Karpas-422 (cell line): ENCODE results near the gene C1GALT1. TPM values are rescaled to one million over a fixed set of nuclear protein-coding genes. Genes with fewer than 3 reads are reported as not detected.
"Not testable (repeated sequence)": the region's sequence is repeated elsewhere in the genome, so short reads cannot be mapped to it uniquely, and the experiment has no call there.

Source experiments
- DNase-seq: peaks from one replicate; pipeline ENCODE4 v3.0.0-alpha.2; 2015
- H2AFZ ChIP-seq: fragments of 200-600 bp; sonication (generic); 2 replicates; pipeline ENCODE4 v1.6.1; 2014; ENCODE audit warnings: antibody characterized with exemption, low read length, mixed read lengths
- H3K27ac ChIP-seq: fragments of 200-600 bp; sonication (generic); 2 replicates; pipeline ENCODE4 v1.5.1; 2014; ENCODE audit warnings: mild to moderate bottlenecking, low read length, moderate library complexity
- H3K27me3 ChIP-seq: fragments of 200-600 bp; sonication (generic); 2 replicates; pipeline ENCODE4 v1.6.1; 2014; ENCODE audit warnings: low read length, mixed read lengths
- H3K36me3 ChIP-seq: fragments of 200-600 bp; sonication (generic); 2 replicates; pipeline ENCODE4 v1.6.1; 2014; ENCODE audit warnings: low read length, mixed read lengths; ENCODE audit not compliant: insufficient read depth
- H3K4me1 ChIP-seq: fragments of 200-600 bp; sonication (generic); 2 replicates; pipeline ENCODE4 v1.6.1; 2014; ENCODE audit warnings: mild to moderate bottlenecking, low read length, mixed read lengths
- H3K4me2 ChIP-seq: fragments of 200-600 bp; sonication (generic); 2 replicates; pipeline ENCODE4 v1.6.1; 2014; ENCODE audit warnings: low read length, low read depth, mild to moderate bottlenecking; ENCODE audit not compliant: poor library complexity, severe bottlenecking
- H3K4me3 ChIP-seq: fragments of 200-600 bp; sonication (generic); 2 replicates; pipeline ENCODE4 v1.5.1; 2014; ENCODE audit warnings: mild to moderate bottlenecking, antibody characterized with exemption, low read length, mixed read lengths
- H3K79me2 ChIP-seq: fragments of 200-600 bp; sonication (generic); 2 replicates; pipeline ENCODE4 v1.6.1; 2014; ENCODE audit warnings: mild to moderate bottlenecking, low read length, mixed read lengths
- H3K9ac ChIP-seq: fragments of 200-600 bp; sonication (generic); 2 replicates; pipeline ENCODE4 v1.6.0; 2014; ENCODE audit warnings: low read length
- H3K9me2 ChIP-seq: fragments of 200-600 bp; sonication (generic), shearing (Covaris generic); replicated peaks from 2 replicates; pipeline ENCODE4 v1.6.0; 2014; ENCODE audit warnings: mild to moderate bottlenecking, low read length, moderate library complexity; ENCODE audit not compliant: insufficient read depth
- H3K9me3 ChIP-seq: fragments of 300-700, 200-600 bp; sonication (generic); 2 replicates; pipeline ENCODE4 v1.6.1; 2014; ENCODE audit warnings: low read length, mixed read lengths
- H4K20me1 ChIP-seq: fragments of 200-600 bp; sonication (generic); 2 replicates; pipeline ENCODE4 v1.6.1; 2014; ENCODE audit warnings: mild to moderate bottlenecking, antibody characterized with exemption, low read length, low read depth; ENCODE audit not compliant: insufficient read depth
- total RNA-seq: library from RNA; depleted of rRNA; stranded (reverse); fragments of >200 nt; shearing (Covaris generic); gene quantifications from 2 replicates; pipeline ENCODE4 v1.2.3, GENCODE V29; 2014; ENCODE audit warnings: low replicate concordance

C1GALT1 gene
- total RNA-seq, 1 experiment from 2014 or later, result 36.7 TPM

- Histone ChIP-seq H3K36me3 (peaks cover 38% of the 10 kb centered on the region), H3K9me3 (no peaks in the 10 kb centered on the region), H3K4me2 (peak overlapping the region; percentile 90), H3K27ac (peak overlapping the region; percentile 76; the same call in 1 of the 2 replicates), H3K4me3 (peak overlapping the region; percentile 88), H3K4me1 (peaks cover 31% of the 10 kb centered on the region), H2AFZ (no peak overlapping the region), H4K20me1 (no peaks in the 10 kb centered on the region), H3K9ac (peak overlapping the region; percentile 93), H3K9me2 (no peaks in the 10 kb centered on the region), H3K27me3 (no peaks in the 10 kb centered on the region), H3K79me2 (peaks cover 64% of the 10 kb centered on the region)
- no peak for DNase-seq
These were observed 1.6 kb downstream of the C1GALT1 start for GRCh38 chr7:7183838-7184463.

DNA sequence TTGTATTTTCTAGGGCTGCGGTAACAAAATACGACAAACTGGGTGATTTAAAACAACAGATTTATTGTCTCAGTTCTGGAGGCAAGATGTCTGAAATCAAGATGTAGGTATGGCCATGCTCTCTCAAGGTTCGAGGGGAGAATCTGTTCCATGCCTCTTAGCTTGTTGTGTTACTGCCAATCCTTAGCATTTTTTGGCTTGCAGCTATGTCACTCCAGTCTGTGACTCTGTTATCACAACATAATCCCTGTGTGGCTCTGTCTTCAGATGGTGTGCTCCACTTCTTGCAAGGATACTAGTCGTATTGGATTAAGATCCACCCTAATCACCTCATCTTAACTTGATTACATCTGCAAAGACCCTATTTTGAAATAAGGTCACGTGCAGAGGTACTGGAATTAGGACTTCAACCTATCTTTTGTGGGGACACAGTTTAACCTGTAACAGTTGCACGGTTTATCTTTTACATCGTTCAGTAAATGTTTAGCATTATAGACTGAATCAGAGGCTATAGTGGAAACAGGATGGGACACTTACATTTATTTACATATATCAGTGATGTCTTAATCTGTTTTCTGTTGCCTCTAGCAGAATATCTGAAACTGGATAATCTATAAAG lies 3.1 kb downstream of the C1GALT1 start:
- Histone ChIP-seq H3K27me3 (no peaks in the 10 kb centered on the region), H3K9me3 (peaks cover 5% of the 10 kb centered on the region; the same call in 1 of the 2 replicates), H3K4me2 (peak overlapping the region; percentile 90), H2AFZ (no peak overlapping the region), H3K4me1 (peaks cover 31% of the 10 kb centered on the region), H3K79me2 (peaks cover 80% of the 10 kb centered on the region), H3K27ac (no peak overlapping the region), H3K36me3 (peaks cover 51% of the 10 kb centered on the region), H3K9me2 (no peaks in the 10 kb centered on the region), H3K4me3 (peak overlapping the region; percentile 88; the same call in 1 of the 2 replicates), H3K9ac (no peak overlapping the region), H4K20me1 (no peaks in the 10 kb centered on the region)
- DNase-seq, result no peak

GRCh38 chr7:7188091-7188490 lies 5.7 kb downstream of the C1GALT1 start:
- no peak for DNase-seq
- Histone ChIP-seq H3K9me3 (peaks cover 11% of the 10 kb centered on the region; the same call in 1 of the 2 replicates), H3K79me2 (peaks cover 100% of the 10 kb centered on the region), H2AFZ (no peak overlapping the region), H3K4me1 (peaks cover 24% of the 10 kb centered on the region), H3K27ac (no peak overlapping the region), H4K20me1 (no peaks in the 10 kb centered on the region), H3K9ac (no peak overlapping the region), H3K4me2 (no peak overlapping the region), H3K9me2 (no peaks in the 10 kb centered on the region), H3K36me3 (peaks cover 62% of the 10 kb centered on the region), H3K4me3 (no peak overlapping the region), H3K27me3 (no peaks in the 10 kb centered on the region)

GRCh38 chr7:7188742-7189141 lies 6.4 kb downstream of the C1GALT1 start:
- H3K4me3 ChIP-seq, result no peak overlapping the region
- H2AFZ ChIP-seq, result no peak overlapping the region
- H3K9me2 ChIP-seq, result no peaks in the 10 kb centered on the region
- H3K4me1 ChIP-seq, result peaks cover 24% of the 10 kb centered on the region
- peaks cover 100% of the 10 kb centered on the region for H3K79me2 ChIP-seq
- peaks cover 62% of the 10 kb centered on the region for H3K36me3 ChIP-seq
- H3K9ac ChIP-seq, result no peak overlapping the region
- H3K9me3 ChIP-seq, result peaks cover 11% of the 10 kb centered on the region; the same call in 1 of the 2 replicates
- H3K4me2 ChIP-seq, result no peak overlapping the region
- no peaks in the 10 kb centered on the region for H3K27me3 ChIP-seq
- no peaks in the 10 kb centered on the region for H4K20me1 ChIP-seq
- no peak overlapping the region for H3K27ac ChIP-seq
- no peak for DNase-seq

DNA sequence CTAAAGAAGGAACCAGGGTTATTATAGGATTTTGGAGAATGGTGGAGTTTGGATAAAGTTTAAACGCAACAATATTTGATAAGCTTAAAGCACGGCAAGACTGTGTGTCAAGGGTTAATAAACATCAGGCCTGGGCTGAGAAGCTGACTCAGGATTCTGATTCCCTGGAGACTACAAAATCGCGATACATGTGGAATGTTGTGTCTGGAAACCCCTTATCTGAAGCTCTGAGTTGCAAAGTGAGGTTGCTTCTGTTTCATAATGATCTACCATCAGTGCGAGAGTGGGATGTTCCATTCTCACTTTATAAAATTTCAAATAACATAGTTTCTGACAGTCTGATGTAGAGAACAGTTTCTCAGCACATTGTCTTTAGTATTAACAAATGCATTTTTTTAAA lies 7.8 kb downstream of the C1GALT1 start:
- H3K4me3 ChIP-seq, result no peak overlapping the region
- no peak overlapping the region for H3K9ac ChIP-seq
- H3K27ac ChIP-seq, result no peak overlapping the region
- H3K79me2 ChIP-seq, result peaks cover 100% of the 10 kb centered on the region
- H4K20me1 ChIP-seq, result no peaks in the 10 kb centered on the region
- no peaks in the 10 kb centered on the region for H3K9me2 ChIP-seq
- H3K4me2 ChIP-seq, result no peak overlapping the region
- no peak overlapping the region for H2AFZ ChIP-seq
- no peak for DNase-seq
- peaks cover 19% of the 10 kb centered on the region for H3K9me3 ChIP-seq
- no peaks in the 10 kb centered on the region for H3K27me3 ChIP-seq
- peaks cover 10% of the 10 kb centered on the region for H3K4me1 ChIP-seq
- peaks cover 54% of the 10 kb centered on the region for H3K36me3 ChIP-seq

DNA sequence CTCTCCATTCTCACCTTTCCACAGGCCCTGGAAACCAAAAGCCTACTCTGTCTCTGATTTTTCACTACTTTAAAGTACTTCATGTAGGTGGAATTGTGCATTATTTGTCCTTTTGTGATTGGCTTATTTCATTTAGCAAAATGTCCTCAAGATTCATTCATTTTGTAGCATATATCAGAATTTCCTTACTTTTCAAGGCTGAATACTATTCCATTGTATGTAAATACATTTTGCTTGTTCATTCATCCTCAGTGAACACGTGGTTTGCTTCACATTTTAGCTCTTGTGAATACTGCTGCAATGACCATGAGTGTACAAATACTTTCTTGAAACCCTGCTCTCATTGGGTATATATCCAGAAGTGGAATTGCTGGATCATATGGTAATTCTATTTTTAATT lies 8.8 kb downstream of the C1GALT1 start:
- Histone ChIP-seq H3K4me1 (0 out of 2 replicates have a peak, but pooled peaks cover under 1% of the 10 kb centered on the region), H3K27ac (no peak overlapping the region), H3K27me3 (no peaks in the 10 kb centered on the region), H3K9me2 (no peaks in the 10 kb centered on the region), H3K4me2 (no peak overlapping the region), H3K9ac (no peak overlapping the region), H2AFZ (no peak overlapping the region), H4K20me1 (no peaks in the 10 kb centered on the region), H3K36me3 (peaks cover 51% of the 10 kb centered on the region), H3K4me3 (no peak overlapping the region), H3K79me2 (peaks cover 100% of the 10 kb centered on the region), H3K9me3 (peaks cover 25% of the 10 kb centered on the region)
- no peak for DNase-seq

DNA sequence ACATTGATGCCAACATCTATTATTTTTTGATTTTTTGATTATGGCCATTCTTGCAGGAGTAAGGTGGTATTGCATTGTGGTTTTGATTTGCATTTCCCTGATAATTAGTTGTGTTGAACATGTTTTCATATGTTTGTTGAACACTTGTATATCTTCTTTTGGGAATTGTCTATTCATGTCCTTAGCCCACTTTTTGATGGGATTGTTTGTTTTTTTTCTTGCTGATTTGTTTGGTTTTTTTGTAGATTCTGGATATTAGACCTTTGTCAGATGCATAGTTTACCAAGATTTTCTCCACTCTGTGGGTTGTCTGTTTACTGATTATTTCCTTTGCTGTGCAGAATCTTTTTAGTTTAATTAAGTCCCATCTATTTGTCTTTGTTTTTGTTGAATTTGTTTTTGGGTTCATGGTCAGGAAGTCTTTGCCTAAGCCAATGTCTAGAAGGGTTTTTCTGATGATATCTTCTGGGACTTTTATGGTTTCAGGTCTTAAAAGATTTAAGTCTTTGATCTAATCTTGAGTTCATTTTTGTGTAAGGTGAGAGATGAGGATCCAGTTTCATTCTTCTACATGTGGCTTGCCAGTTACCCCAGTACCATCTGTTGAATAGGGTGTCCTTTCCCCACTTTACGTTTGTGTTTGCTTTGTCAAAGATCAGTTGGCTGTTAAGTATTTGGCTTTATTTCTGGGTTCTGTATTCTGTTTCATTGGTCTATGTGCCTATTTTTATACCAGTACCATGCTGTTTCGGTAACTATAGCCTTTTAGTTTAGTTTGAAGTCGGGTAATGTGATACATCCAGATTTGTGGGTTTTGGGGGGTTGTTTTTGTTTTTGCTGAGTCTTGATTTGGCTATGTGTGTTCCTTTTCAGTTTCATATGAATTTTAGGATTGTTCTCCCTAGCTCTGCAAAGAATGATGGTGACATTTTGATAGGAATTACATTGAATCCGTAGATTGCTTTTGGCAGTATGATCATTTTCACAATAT lies 10.7 kb downstream of the C1GALT1 start:
- H3K4me2 ChIP-seq, DNase-seq, H3K9ac ChIP-seq, H3K27me3 ChIP-seq, H3K27ac ChIP-seq, H4K20me1 ChIP-seq, H2AFZ ChIP-seq, H3K4me3 ChIP-seq, H3K9me2 ChIP-seq, H3K4me1 ChIP-seq: not testable (repeated sequence)
- Histone ChIP-seq H3K9me3 (peaks cover 25% of the 10 kb centered on the region), H3K36me3 (peaks cover 38% of the 10 kb centered on the region), H3K79me2 (peaks cover 95% of the 10 kb centered on the region)

DNA sequence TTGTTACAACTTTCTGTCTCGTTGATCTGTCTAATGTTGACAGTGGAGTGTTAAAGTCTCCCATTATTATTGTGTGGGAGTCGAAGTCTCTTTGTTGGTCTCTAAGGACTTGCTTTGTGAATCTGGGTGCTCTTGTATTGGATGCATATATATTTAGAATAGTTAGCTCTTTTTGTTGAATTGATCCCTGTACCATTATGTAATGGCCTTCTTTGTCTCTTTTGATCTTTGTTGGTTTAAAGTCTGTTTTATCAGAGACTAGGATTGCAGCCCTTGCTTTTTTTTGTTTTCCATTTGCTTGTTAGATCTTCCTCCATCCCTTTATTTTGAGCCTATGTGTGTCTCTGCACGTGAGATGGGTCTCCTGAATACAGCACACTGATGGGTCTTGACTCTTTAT lies 17.2 kb downstream of the C1GALT1 start:
- H3K9me2 ChIP-seq, H3K4me1 ChIP-seq, H3K9ac ChIP-seq, H3K4me2 ChIP-seq, H3K27me3 ChIP-seq, H3K27ac ChIP-seq, H2AFZ ChIP-seq, DNase-seq, H4K20me1 ChIP-seq, H3K4me3 ChIP-seq: not testable (repeated sequence)
- Histone ChIP-seq H3K36me3 (peaks cover 21% of the 10 kb centered on the region), H3K9me3 (peaks cover 17% of the 10 kb centered on the region), H3K79me2 (peaks cover 89% of the 10 kb centered on the region)
